ENCODE measurements around the gene FNDC3B.
"Not testable (repeated sequence)": the region's sequence is repeated elsewhere in the genome, so short reads cannot be mapped to it uniquely, and the experiment has no call there.

FNDC3B gene

DNA sequence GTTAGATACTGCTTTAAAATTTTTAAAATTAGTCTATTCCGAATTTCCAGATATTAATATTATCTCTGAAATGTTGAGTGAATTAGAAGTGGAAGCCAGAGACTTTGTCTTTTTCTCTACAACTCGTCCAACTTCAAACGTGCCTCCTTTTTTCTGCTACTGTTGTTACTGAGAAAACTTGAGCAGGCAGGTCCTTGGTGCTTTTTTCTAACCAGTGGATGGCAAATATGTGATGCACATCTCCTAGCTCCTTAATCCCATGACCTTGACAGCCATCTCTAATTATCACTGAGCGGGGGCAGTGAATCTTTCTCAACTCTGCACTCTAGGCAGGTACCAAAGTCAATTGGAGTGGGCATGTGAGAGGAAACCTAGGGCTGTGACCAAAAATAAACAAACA lies 50.7 kb downstream of the FNDC3B start:
- peaks cover 17 to 33% of the 10 kb centered on the region in 2 experiments for H3K4me1 ChIP-seq (ENCODE audit: control insufficient read depth in 1 of 2, insufficient read depth in 1 of 2, low read depth in 1 of 2, low read length in 1 of 2)
- H3K36me3 ChIP-seq = no peaks in the 10 kb centered on the region
- H3K27me3 ChIP-seq = no peaks in the 10 kb centered on the region
- no peaks in the 10 kb centered on the region for H3K9me3 ChIP-seq
- TF ChIP-seq, protein P1, sequence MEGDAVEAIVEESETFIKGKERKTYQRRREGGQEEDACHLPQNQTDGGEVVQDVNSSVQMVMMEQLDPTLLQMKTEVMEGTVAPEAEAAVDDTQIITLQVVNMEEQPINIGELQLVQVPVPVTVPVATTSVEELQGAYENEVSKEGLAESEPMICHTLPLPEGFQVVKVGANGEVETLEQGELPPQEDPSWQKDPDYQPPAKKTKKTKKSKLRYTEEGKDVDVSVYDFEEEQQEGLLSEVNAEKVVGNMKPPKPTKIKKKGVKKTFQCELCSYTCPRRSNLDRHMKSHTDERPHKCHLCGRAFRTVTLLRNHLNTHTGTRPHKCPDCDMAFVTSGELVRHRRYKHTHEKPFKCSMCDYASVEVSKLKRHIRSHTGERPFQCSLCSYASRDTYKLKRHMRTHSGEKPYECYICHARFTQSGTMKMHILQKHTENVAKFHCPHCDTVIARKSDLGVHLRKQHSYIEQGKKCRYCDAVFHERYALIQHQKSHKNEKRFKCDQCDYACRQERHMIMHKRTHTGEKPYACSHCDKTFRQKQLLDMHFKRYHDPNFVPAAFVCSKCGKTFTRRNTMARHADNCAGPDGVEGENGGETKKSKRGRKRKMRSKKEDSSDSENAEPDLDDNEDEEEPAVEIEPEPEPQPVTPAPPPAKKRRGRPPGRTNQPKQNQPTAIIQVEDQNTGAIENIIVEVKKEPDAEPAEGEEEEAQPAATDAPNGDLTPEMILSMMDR (IDR thresholded peaks at IDR 0.05) = no peak
- no peak overlapping the region for H3K4me3 ChIP-seq (ENCODE audit: low read depth in 1 of 2, low read length in 1 of 2)
- H3K27ac ChIP-seq = peak overlapping the region; percentile 7

DNA sequence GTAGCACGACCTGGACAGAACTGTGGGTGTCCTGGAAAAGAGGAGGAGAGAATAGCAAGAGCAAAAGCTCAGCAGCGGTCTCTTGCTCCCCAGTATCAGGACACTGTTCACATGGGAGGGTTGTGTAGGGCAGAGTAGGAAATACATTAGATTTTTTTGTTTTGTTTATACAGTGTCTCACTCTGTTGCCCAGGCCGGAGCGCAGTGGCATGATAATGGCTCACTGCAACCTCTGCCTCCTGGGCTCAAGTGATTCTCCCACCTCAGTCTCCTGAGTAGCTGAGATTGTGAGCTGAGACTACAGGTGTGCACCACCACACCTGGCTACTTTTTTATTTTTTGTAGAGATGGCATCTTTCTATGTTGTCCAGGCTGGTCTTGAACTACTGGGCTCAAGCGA lies 53.3 kb downstream of the FNDC3B start:
- H3K4me3 ChIP-seq (ENCODE audit: low read depth in 1 of 2, low read length in 1 of 2) = no peak overlapping the region
- TF ChIP-seq, protein P1 (IDR thresholded peaks at IDR 0.05) = no peak
- no peaks in the 10 kb centered on the region for H3K9me3 ChIP-seq
- no peaks in the 10 kb centered on the region for H3K27me3 ChIP-seq
- peak overlapping the region; percentile 30 for H3K27ac ChIP-seq
- no peaks in the 10 kb centered on the region for H3K36me3 ChIP-seq
- peaks cover 26 to 53% of the 10 kb centered on the region in 2 experiments for H3K4me1 ChIP-seq (ENCODE audit: control insufficient read depth in 1 of 2, insufficient read depth in 1 of 2, low read depth in 1 of 2, low read length in 1 of 2)

DNA sequence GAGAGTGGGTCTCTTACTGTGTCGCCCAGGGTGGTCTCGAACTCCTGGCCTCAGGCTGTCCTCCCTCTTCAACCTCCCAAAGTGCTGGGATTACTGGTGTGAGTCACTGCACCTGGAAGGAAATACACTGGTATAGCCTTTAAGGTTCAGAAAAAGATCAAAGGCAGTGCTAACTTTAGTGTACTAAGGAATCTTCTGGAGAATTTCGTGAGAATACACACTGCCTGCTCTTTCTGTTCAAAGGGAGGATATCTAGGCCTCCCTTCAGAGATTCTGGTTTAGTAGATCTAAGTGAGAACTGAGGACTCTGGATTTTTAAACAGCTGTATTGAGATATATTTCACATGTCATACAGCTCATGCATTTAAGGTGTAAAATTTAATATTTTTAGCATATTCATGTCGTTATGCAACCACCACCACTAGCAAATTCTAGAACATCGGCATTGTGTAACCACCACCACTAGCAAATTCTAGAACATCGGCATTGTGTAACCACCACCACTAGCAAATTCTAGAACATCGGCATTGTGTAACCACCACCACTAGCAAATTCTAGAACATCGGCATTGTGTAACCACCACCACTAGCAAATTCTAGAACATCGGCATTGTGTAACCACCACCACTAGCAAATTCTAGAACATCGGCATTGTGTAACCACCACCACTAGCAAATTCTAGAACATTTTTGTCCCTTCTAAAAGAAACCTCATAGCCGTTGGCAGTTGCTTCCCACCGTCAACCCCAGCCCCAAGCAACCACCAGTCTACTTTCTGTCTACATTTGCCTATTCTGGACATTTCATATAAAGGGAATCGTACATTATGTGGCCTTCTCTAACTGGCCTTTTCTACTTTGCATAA lies 54.4 kb downstream of the FNDC3B start:
- H3K36me3 ChIP-seq; H3K27me3 ChIP-seq; H3K4me3 ChIP-seq (ENCODE audit: low read depth in 1 of 2, low read length in 1 of 2); H3K9me3 ChIP-seq: not testable (repeated sequence)
- Histone ChIP-seq H3K27ac (peak overlapping the region; percentile 68), H3K4me1 (ENCODE audit: control insufficient read depth in 1 of 2, insufficient read depth in 1 of 2, low read depth in 1 of 2, low read length in 1 of 2) (peaks cover 30 to 53% of the 10 kb centered on the region in 2 experiments)

DNA sequence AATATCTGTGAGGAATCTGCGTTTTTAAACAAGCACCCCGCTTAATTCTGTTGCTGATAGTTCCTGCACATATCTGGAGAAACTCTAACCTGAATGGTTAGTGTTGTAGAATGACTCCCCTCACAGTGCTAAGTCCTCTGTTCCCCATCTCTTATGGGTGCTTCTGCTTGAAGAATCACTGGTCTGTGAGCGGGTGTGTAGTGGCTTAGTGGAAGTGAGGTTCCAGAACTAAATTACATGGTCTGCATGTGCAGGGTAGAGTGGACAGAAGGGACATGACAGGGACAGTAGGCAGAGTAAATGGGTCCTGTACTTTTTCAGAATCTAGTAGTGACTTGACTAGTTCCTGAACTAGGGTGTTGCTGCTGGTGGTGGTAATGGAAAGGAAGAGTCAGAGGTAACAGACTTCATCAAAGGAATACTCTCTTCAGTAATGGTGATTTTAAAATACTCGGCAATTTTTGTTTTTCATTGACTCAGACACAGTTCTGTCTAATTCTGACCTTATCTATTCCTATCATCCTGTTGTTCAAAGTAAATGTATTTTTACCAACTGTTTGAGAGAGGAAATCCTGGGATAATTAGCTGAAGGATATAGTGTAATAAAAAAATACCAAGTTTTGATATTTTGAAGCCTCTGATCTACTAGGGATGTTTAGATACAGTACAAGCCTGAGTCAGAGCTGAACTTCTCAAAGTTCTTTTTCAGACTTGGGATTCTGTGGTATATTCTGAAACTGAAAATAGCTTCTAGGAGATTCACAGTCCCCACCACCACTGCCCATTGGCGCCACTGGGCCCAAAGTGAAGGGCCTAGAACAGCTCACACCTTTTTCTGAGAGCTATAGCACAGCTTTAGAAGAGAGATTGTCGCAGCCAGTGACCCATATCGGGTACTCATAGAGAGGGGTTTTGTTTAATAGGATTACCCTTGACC lies 55.5 kb downstream of the FNDC3B start:
- H3K27me3 ChIP-seq = no peaks in the 10 kb centered on the region
- H3K27ac ChIP-seq = peak overlapping the region; percentile 68
- H3K4me3 ChIP-seq (ENCODE audit: low read depth in 1 of 2, low read length in 1 of 2) = no peak overlapping the region
- no peaks in the 10 kb centered on the region for H3K9me3 ChIP-seq
- H3K36me3 ChIP-seq = no peaks in the 10 kb centered on the region
- TF ChIP-seq, protein P1 (IDR thresholded peaks at IDR 0.05) = no peak
- H3K4me1 ChIP-seq (ENCODE audit: control insufficient read depth in 1 of 2, insufficient read depth in 1 of 2, low read depth in 1 of 2, low read length in 1 of 2) = peaks cover 27 to 47% of the 10 kb centered on the region in 2 experiments

DNA sequence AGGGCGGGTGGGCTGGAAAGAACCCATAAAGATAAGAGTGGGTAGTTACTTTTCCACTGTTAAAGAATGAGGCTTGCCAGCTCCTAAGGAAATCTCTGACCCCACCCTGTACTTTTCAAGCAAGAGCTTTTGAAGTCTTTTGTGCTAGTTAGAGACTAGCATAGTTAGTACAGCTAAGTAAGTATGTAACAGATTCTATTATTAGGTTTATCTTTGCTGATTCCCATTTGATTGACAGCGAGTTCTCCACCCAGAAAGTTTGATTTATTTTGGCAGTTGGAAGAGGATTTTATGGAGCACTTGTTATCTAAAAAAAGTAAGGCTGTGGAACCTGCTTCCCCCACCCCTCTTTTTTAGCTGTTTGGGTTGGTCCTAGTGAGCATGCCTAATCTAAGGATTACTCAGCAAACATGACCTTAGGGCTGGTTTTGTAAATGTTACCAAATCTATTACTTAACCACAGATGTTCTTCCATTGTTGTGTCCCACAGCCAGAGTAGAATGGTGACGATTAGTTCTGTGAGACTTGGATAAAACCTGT lies 57.6 kb downstream of the FNDC3B start:
- TF ChIP-seq, protein P1 (IDR thresholded peaks at IDR 0.05) = no peak
- no peaks in the 10 kb centered on the region for H3K36me3 ChIP-seq
- peaks cover 31 to 54% of the 10 kb centered on the region in 2 experiments for H3K4me1 ChIP-seq (ENCODE audit: control insufficient read depth in 1 of 2, insufficient read depth in 1 of 2, low read depth in 1 of 2, low read length in 1 of 2)
- no peaks in the 10 kb centered on the region for H3K9me3 ChIP-seq
- no peaks in the 10 kb centered on the region for H3K27me3 ChIP-seq
- H3K27ac ChIP-seq = peak overlapping the region; percentile 69
- H3K4me3 ChIP-seq (ENCODE audit: low read depth in 1 of 2, low read length in 1 of 2) = no peak overlapping the region
